ENCODE data around the gene TRIM61. TPM values are rescaled to one million over a fixed set of nuclear protein-coding genes. Genes with fewer than 3 reads are reported as not detected.

The TRIM61 gene
- total RNA-seq, 2 donors from 2014 or later, result 3.6 to 4.6 TPM

DNA sequence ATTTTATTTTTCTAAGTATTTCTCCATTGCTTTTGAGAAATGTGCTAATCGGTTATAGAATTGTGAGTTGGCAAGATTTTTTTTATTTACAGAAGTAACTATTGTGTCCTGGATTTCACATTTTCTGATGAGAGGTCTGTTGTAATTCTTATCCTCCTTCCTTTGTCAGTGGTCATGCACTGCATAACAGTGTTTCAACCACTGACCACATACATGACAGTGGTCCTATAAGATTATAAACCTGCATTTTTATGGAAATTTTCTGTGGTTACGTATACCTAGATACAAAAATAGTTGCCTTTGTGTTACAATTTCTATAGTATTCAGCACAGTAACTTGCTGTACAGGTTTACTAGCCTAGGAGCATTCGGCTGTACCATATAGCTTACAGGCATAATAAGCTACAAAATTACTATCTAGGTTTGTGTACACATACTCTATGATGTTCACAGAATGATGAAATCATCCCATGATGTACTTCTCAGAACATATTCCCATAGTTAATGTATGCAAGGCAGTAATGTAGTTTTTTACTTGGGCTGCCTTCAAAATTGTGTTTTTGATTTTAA, 52.7 kb downstream of the TRIM61 start:
- H3K27me3 Mint-ChIP-seq, result peaks cover 3 to 5% of the 10 kb centered on the region in 2 donors
- no peaks in the 10 kb centered on the region for H3K36me3 Mint-ChIP-seq
- H3K9me3 Mint-ChIP-seq, result no peaks in the 10 kb centered on the region
- no peak overlapping the region for H3K4me3 Mint-ChIP-seq
- no peak overlapping the region for H3K27ac Mint-ChIP-seq
- ATAC-seq (no peak), DNase-seq (ENCODE audit: low spot score) (no peak)
- no peaks in the 10 kb centered on the region for H3K4me1 Mint-ChIP-seq (ENCODE audit: low read depth in 2 of 2)

DNA sequence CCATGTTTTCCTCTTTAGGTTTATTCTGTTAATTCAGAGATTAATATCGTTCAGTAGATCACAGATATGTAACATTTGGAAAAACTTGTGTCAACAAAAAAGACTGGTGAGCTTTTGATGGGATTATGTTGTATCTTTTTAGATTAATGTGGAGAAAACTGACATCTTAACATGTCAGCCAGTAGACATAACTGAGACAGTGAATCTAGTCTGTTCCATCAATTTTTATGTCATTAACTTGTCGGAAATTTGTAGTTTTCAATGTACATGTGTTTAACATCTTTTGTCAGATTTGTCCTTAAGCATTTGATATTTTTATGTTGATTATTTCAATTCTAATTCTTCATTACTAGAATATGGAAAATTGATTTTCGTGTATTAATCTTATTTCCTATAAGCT, 58.5 kb downstream of the TRIM61 start:
- H3K4me3 Mint-ChIP-seq, result no peak overlapping the region

More for the DNA sequence above, 58.5 kb downstream of the TRIM61 start:
- peaks cover 0 to 3% of the 10 kb centered on the region in 2 donors for H3K27me3 Mint-ChIP-seq
- ATAC-seq, result no peak
- H3K9me3 Mint-ChIP-seq, result no peaks in the 10 kb centered on the region
- H3K36me3 Mint-ChIP-seq, result no peaks in the 10 kb centered on the region
- no peak for DNase-seq (ENCODE audit: low spot score)
- H3K27ac Mint-ChIP-seq, result no peak overlapping the region
- H3K4me1 Mint-ChIP-seq (ENCODE audit: low read depth in 2 of 2), result no peaks in the 10 kb centered on the region

Other genes starting within 250 kb of the TRIM61 start
- not detected for gene SMIM31, start 223.5 kb downstream of the TRIM61 start, total RNA-seq
- not detected for gene APELA, start 100.5 kb downstream of the TRIM61 start, total RNA-seq
- gene TRIM60, start 54.3 kb upstream of the TRIM61 start, total RNA-seq, result not detected
- gene TRIM75, start 76.2 kb upstream of the TRIM61 start, total RNA-seq, result not detected
- 10 to 100 TPM; 12.2 to 15.5 TPM for gene TMEM192, start 135.2 kb upstream of the TRIM61 start, total RNA-seq
- gene KLHL2, start 229.9 kb upstream of the TRIM61 start, total RNA-seq, result 10 to 100 TPM; 53.7 to 80.1 TPM